CD4-positive, alpha-beta T cell treated with Interleukin-6 at 100 ng/mL for 8 hours (primary cell): Measurements from ENCODE around the gene SPRED1.
"Not testable (repeated sequence)": the region's sequence is repeated elsewhere in the genome, so short reads cannot be mapped to it uniquely, and the experiment has no call there.

Source experiments
- DNase-seq: peaks from one replicate; pipeline ENCODE4 v3.0.0-alpha.2; 2020; ENCODE audit warnings: mixed read lengths, low spot score

The SPRED1 gene

GRCh38 chr15:38237021-38237420 lies 15.6 kb upstream of the SPRED1 start:
- DNase-seq: not testable (repeated sequence)

GRCh38 chr15:38238311-38238710 lies 14.3 kb upstream of the SPRED1 start:
- DNase-seq: no peak

GRCh38 chr15:38242055-38242454 lies 10.6 kb upstream of the SPRED1 start:
- no peak for DNase-seq

GRCh38 chr15:38243278-38244055 lies 9.2 kb upstream of the SPRED1 start:
- DNase-seq: no peak

GRCh38 chr15:38247336-38247735 lies 5.3 kb upstream of the SPRED1 start:
- no peak for DNase-seq

GRCh38 chr15:38253351-38253781 lies 730 bp downstream of the SPRED1 start:
- no peak for DNase-seq

GRCh38 chr15:38254051-38254883 lies 1.6 kb downstream of the SPRED1 start:
- DNase-seq: peak; percentile 50

GRCh38 chr15:38255690-38256089 lies 3.1 kb downstream of the SPRED1 start:
- DNase-seq: no peak

- no peak for DNase-seq
Observed at GRCh38 chr15:38257676-38258075, 5.0 kb downstream of the SPRED1 start.

GRCh38 chr15:38259134-38259533 lies 6.5 kb downstream of the SPRED1 start:
- no peak for DNase-seq

GRCh38 chr15:38260077-38260476 lies 7.4 kb downstream of the SPRED1 start:
- DNase-seq: no peak

GRCh38 chr15:38263251-38263650 lies 10.6 kb downstream of the SPRED1 start:
- DNase-seq: no peak

GRCh38 chr15:38263996-38264395 lies 11.4 kb downstream of the SPRED1 start:
- DNase-seq: no peak

- no peak for DNase-seq
Observed at GRCh38 chr15:38266247-38266986, 13.8 kb downstream of the SPRED1 start.

GRCh38 chr15:38267421-38268022 lies 14.9 kb downstream of the SPRED1 start:
- no peak for DNase-seq

GRCh38 chr15:38271144-38271543 lies 18.5 kb downstream of the SPRED1 start:
- no peak for DNase-seq

- no peak for DNase-seq
Observed at GRCh38 chr15:38271895-38272294, 19.3 kb downstream of the SPRED1 start.

GRCh38 chr15:38272431-38272830 lies 19.8 kb downstream of the SPRED1 start:
- not testable (repeated sequence) for DNase-seq

- DNase-seq: no peak
Observed at GRCh38 chr15:38274135-38274534, 21.5 kb downstream of the SPRED1 start.

- DNase-seq: no peak
Observed at GRCh38 chr15:38275959-38276358, 23.3 kb downstream of the SPRED1 start.

- not testable (repeated sequence) for DNase-seq
Observed at GRCh38 chr15:38277281-38277680, 24.6 kb downstream of the SPRED1 start.

GRCh38 chr15:38281031-38281430 lies 28.4 kb downstream of the SPRED1 start:
- no peak for DNase-seq
